MM.1S (cell line): ENCODE data around the gene KBTBD4.
"Not testable (repeated sequence)": the region's sequence is repeated elsewhere in the genome, so short reads cannot be mapped to it uniquely, and the experiment has no call there.

Source experiments
- CTCF ChIP-seq: fragments of 300-600 bp; sonication (generic); IDR thresholded peaks from 2 replicates; pipeline ENCODE4 v1.5.1; 2016; ENCODE audit warnings: antibody characterized with exemption, low read length, mixed read lengths
- EZH2 ChIP-seq: fragments of 300-600 bp; sonication (generic); optimal IDR thresholded peaks from 2 replicates; pipeline ENCODE3; 2017; ENCODE audit warnings: low read depth, mild to moderate bottlenecking, antibody characterized with exemption, low read length, mixed read lengths
- EZH2phosphoT487 ChIP-seq: fragments of 300-600 bp; sonication (generic); IDR thresholded peaks from 2 replicates; pipeline ENCODE4 v1.6.1; 2018; ENCODE audit warnings: antibody characterized with exemption, low read length

DNA sequence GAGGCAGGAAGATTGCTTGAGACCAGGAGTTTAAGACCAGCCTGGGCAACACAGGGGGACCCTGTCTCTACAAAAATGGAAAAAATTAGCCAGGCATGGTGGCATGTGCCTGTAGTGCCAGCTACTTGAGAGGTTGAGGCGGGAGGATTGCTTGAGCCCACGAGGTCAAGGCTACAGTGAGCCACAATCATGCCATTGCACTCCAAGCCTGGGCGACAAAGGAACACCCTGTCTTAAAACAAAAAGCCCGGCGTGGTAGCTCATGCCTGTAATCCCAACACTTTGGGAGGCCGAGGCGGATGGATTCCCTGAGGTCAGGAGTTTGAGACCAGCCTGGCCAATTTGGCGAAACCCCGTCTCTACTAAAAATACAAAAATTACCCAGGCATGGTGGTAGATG, 48.0 kb downstream of the KBTBD4 start:
- not testable (repeated sequence) for TF ChIP-seq CTCF, EZH2phosphoT487, EZH2
